ENCODE measurements around the gene SEL1L3.

SEL1L3 gene

DNA sequence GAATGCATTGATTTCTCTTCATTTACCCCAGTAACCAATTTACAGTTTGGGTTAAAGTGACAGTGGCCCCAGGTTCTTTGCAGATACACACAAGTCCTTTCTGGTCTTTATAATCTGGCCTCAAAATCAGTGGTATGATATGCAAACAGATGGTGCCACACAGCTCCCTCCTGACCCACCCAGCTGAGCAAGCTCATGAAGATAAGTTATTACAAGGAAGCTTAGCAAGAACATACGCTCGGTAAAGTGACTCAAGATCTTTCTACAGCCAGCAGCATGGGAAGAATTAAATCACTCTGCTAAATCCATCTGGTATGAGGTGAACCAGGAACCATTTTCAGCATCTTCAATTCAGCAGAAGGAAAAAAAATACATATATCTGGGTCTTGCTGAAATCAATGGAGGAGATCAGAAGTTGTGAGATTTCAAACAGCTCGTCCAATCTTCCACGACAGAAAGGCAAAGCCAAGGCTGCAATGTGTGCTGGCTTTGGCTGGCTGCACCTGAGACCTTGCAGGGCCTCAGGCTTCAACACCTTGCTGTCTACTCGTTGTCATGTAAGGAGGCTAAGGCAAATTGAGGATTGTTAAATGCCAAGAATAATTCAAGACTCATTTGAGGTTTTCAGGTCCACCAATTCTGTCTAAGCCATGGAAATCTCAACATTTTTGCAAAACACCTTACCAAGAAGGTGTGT lies 28.2 kb downstream of the SEL1L3 start:
- Mint-ChIP-seq H3K36me3 (ENCODE audit: low read depth) (no peaks in the 10 kb centered on the region), H3K27ac (no peak overlapping the region), H3K4me1 (ENCODE audit: low read depth) (peaks cover 7% of the 10 kb centered on the region), H3K9me3 (no peaks in the 10 kb centered on the region), H3K27me3 (no peaks in the 10 kb centered on the region), H3K4me3 (no peak overlapping the region)
- intact Hi-C loops (cut with micrococcal nuclease): no loop called here

DNA sequence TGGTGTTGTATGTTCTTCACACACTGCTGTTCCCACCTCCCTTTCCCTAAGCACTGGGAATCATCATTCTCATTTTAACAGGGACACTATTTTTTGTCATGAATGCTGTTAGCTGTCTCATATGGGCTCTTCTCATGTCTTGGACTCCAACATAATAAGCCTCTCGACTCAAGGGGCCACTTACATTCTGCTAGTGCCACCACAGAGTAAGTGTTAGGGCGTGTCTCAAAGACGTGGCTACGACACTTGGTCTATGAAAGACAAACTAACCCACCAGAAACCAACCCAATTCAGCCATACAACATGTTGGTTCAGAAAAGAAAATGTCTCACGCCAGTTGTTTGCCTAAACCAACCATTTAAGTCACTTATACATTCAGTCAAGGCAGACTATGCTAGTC lies 32.2 kb downstream of the SEL1L3 start:
- no peaks in the 10 kb centered on the region for H3K27me3 Mint-ChIP-seq
- intact Hi-C loops (cut with micrococcal nuclease): no loop called here
- no peaks in the 10 kb centered on the region for H3K36me3 Mint-ChIP-seq (ENCODE audit: low read depth)

GRCh38 chr4:25827897-25828296 lies 34.9 kb downstream of the SEL1L3 start:
- no peak overlapping the region for H3K27ac Mint-ChIP-seq
- H3K4me1 Mint-ChIP-seq (ENCODE audit: low read depth): no peaks in the 10 kb centered on the region
- intact Hi-C loops (cut with micrococcal nuclease): no loop called here
- H3K27me3 Mint-ChIP-seq: peaks cover 3% of the 10 kb centered on the region
- no peaks in the 10 kb centered on the region for H3K9me3 Mint-ChIP-seq
- no peaks in the 10 kb centered on the region for H3K36me3 Mint-ChIP-seq (ENCODE audit: low read depth)
- no peak overlapping the region for H3K4me3 Mint-ChIP-seq

More for the DNA sequence above, 32.2 kb downstream of the SEL1L3 start:
- no peak overlapping the region for H3K27ac Mint-ChIP-seq
- peaks cover 7% of the 10 kb centered on the region for H3K4me1 Mint-ChIP-seq (ENCODE audit: low read depth)
- H3K4me3 Mint-ChIP-seq: no peak overlapping the region
- H3K9me3 Mint-ChIP-seq: no peaks in the 10 kb centered on the region

DNA sequence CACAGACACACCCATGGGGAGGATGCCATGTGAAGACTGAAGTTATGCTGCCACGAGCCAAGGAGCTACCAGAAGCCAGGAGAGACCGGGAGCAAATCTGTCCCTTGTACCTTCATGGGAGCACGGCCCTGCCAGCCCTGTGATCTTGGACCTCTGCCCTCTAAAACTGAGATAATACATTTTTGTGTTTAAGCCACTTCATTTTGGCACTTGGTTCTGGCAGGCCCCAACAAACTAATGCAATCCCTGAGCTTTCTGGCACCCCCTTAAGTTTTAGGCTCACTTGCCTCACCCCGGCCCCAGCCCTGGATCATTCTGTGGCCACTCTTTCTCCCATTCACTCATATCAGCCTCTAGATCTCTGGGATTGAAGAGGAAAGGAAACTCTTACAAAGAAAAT lies 35.4 kb downstream of the SEL1L3 start:
- Mint-ChIP-seq H3K27me3 (peaks cover 3% of the 10 kb centered on the region), H3K36me3 (ENCODE audit: low read depth) (no peaks in the 10 kb centered on the region), H3K27ac (no peak overlapping the region), H3K9me3 (no peaks in the 10 kb centered on the region), H3K4me3 (no peak overlapping the region), H3K4me1 (ENCODE audit: low read depth) (no peaks in the 10 kb centered on the region)
- intact Hi-C loops (cut with micrococcal nuclease): no loop called here

GRCh38 chr4:25826074-25826752 lies 36.6 kb downstream of the SEL1L3 start:
- H3K36me3 Mint-ChIP-seq (ENCODE audit: low read depth): no peaks in the 10 kb centered on the region
- H3K27ac Mint-ChIP-seq: no peak overlapping the region
- H3K27me3 Mint-ChIP-seq: peaks cover 3% of the 10 kb centered on the region
- no peaks in the 10 kb centered on the region for H3K9me3 Mint-ChIP-seq
- no peak overlapping the region for H3K4me3 Mint-ChIP-seq
- no peaks in the 10 kb centered on the region for H3K4me1 Mint-ChIP-seq (ENCODE audit: low read depth)
- intact Hi-C loops (cut with micrococcal nuclease): no loop called here

GRCh38 chr4:25823632-25824031 lies 39.2 kb downstream of the SEL1L3 start:
- peaks cover 3% of the 10 kb centered on the region for H3K27me3 Mint-ChIP-seq
- no peaks in the 10 kb centered on the region for H3K4me1 Mint-ChIP-seq (ENCODE audit: low read depth)
- no peaks in the 10 kb centered on the region for H3K9me3 Mint-ChIP-seq
- intact Hi-C loops (cut with micrococcal nuclease): no loop called here
- no peak overlapping the region for H3K4me3 Mint-ChIP-seq
- H3K27ac Mint-ChIP-seq: no peak overlapping the region
- no peaks in the 10 kb centered on the region for H3K36me3 Mint-ChIP-seq (ENCODE audit: low read depth)

- H3K27me3 Mint-ChIP-seq: peaks cover 3% of the 10 kb centered on the region
- no peaks in the 10 kb centered on the region for H3K36me3 Mint-ChIP-seq (ENCODE audit: low read depth)
- no peak overlapping the region for H3K27ac Mint-ChIP-seq
- no peaks in the 10 kb centered on the region for H3K4me1 Mint-ChIP-seq (ENCODE audit: low read depth)
- H3K9me3 Mint-ChIP-seq: no peaks in the 10 kb centered on the region
- H3K4me3 Mint-ChIP-seq: no peak overlapping the region
- intact Hi-C loops (cut with micrococcal nuclease): no loop called here
These were observed 40.9 kb downstream of the SEL1L3 start for GRCh38 chr4:25821899-25822298.

DNA sequence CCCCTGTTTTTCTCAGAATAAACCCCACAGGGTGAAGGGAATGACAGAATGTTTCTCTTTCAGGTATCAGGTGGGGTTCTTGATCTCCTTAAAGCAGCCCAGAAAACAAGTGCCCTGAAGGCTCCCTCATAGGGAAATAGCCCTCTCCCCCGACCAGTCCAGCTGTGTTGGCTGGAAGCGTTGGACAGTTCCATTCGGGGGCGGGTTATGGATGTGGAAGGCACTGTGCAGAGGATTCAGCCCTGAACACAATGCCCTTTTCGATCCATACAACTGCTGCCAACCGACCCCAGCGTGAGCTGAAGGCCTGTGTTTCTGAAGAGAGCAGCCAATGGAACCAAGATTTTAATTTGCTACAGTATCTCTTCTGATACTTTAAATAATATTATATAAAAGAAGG lies 41.5 kb downstream of the SEL1L3 start:
- Mint-ChIP-seq H3K27ac (no peak overlapping the region), H3K27me3 (peaks cover 3% of the 10 kb centered on the region), H3K4me1 (ENCODE audit: low read depth) (no peaks in the 10 kb centered on the region), H3K36me3 (ENCODE audit: low read depth) (no peaks in the 10 kb centered on the region), H3K9me3 (no peaks in the 10 kb centered on the region), H3K4me3 (no peak overlapping the region)
- intact Hi-C loops (cut with micrococcal nuclease): no loop called here

DNA sequence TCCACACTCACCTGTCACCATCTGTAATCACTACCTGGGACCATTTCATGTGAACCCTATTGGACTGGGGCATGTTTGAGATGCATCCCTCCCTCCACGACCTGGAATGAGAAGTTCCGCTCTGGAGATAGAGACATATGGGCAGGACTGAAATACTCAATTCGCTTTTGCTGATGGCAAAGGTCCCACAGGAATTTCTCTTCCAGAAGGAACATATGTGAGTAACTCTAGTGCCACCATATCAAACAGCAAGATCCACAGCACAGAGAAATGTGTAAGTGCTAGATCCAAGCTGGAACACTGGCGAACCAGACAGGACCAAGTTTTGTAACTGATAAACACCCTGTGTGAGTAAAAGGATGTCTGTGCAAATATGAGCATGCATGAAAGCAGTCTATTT lies 43.9 kb downstream of the SEL1L3 start:
- intact Hi-C loops (cut with micrococcal nuclease): no loop called here
- peaks cover 13% of the 10 kb centered on the region for H3K4me1 Mint-ChIP-seq (ENCODE audit: low read depth)
- H3K27me3 Mint-ChIP-seq: peaks cover 3% of the 10 kb centered on the region
- H3K4me3 Mint-ChIP-seq: no peak overlapping the region
- no peaks in the 10 kb centered on the region for H3K36me3 Mint-ChIP-seq (ENCODE audit: low read depth)
- no peak overlapping the region for H3K27ac Mint-ChIP-seq
- H3K9me3 Mint-ChIP-seq: no peaks in the 10 kb centered on the region

DNA sequence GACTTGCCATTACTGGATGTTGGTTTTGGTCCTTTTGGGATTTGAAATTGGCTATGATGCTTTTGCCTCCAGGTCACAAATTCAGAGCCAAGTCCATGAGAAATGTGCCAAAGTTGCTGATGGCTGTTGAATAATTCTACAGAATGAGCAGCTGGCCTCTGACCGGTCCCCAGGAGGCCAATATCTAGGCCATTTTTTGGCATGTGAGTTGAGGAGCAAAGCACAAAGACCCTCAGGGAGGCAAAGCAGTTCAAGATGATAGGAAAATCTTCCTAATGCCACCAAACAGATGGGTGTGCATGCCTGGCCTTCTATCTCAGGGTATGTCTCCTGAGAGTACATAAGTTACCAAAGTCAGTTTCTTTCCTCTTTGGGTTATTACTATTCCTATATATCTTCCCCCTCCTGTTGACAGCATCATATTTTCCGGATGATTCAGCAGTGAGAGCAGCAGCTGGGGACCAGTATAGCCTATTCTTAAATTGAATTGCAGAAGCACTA lies 44.4 kb downstream of the SEL1L3 start:
- intact Hi-C loops (cut with micrococcal nuclease): no loop called here
- peaks cover under 1% of the 10 kb centered on the region for H3K27me3 Mint-ChIP-seq

DNA sequence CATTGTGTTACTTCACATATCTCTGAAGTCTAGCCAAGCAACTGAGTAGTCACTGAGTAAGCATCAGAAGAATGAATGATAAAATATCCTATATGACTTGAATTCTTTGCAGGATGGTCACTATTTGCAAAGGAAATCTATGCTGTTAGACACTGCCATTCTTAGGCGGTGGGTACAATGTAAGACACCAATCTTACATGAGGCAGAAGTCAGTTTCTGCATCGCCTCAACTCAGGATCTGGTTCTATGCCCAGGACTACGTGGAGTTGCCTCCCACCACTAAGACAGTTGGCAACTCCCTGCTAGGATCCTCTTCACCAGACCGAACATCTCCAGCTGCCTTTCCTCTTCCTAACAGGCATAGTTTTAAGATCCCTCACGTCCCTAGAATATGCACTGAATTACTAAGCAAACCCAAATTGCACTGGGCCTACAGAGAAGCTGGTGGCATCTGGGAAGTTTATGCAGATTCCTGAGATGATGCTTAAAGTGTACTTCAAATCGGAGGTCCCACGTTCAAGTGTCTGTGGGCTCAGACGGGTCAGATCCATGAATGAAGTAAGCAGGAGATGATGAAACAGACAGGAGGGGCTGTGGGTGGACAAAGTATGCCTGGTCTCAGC lies 45.6 kb downstream of the SEL1L3 start:
- Mint-ChIP-seq H3K27me3 (no peaks in the 10 kb centered on the region), H3K36me3 (ENCODE audit: low read depth) (no peaks in the 10 kb centered on the region), H3K9me3 (no peaks in the 10 kb centered on the region), H3K4me1 (ENCODE audit: low read depth) (peaks cover 24% of the 10 kb centered on the region), H3K27ac (no peak overlapping the region), H3K4me3 (no peak overlapping the region)
- intact Hi-C loops (cut with micrococcal nuclease): no loop called here

More for the DNA sequence above, 44.4 kb downstream of the SEL1L3 start:
- Mint-ChIP-seq H3K27ac (no peak overlapping the region), H3K9me3 (no peaks in the 10 kb centered on the region), H3K4me1 (ENCODE audit: low read depth) (peaks cover 17% of the 10 kb centered on the region), H3K4me3 (no peak overlapping the region), H3K36me3 (ENCODE audit: low read depth) (no peaks in the 10 kb centered on the region)

- H3K27ac Mint-ChIP-seq: no peak overlapping the region
- no peak overlapping the region for H3K4me3 Mint-ChIP-seq
- no peaks in the 10 kb centered on the region for H3K36me3 Mint-ChIP-seq (ENCODE audit: low read depth)
- H3K27me3 Mint-ChIP-seq: no peaks in the 10 kb centered on the region
- peaks cover 24% of the 10 kb centered on the region for H3K4me1 Mint-ChIP-seq (ENCODE audit: low read depth)
- H3K9me3 Mint-ChIP-seq: no peaks in the 10 kb centered on the region
- intact Hi-C loops (cut with micrococcal nuclease): no loop called here
These were observed 46.2 kb downstream of the SEL1L3 start for GRCh38 chr4:25816591-25817058.

DNA sequence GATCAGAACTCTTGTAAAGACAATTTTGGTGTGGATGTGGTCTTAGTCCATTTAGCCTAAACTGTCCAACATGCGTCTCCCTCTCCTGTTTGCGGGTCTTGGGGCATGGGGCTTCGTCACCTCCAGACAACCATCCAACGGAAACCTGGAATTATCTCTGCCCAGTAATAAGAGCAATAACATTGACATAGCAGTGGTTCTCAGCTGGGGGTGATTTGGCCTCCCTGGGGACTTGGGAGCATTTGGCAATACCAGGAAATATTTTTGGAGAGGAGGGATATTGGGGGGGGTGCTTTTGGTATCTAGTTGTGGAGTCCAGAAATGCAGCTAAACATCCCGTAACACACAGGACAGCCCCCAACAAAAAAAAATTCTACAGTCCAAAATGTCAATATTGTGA lies 47.2 kb downstream of the SEL1L3 start:
- H3K4me3 Mint-ChIP-seq: no peak overlapping the region
- H3K4me1 Mint-ChIP-seq (ENCODE audit: low read depth): peaks cover 24% of the 10 kb centered on the region
- no peaks in the 10 kb centered on the region for H3K27me3 Mint-ChIP-seq
- intact Hi-C loops (cut with micrococcal nuclease): no loop called here
- H3K27ac Mint-ChIP-seq: no peak overlapping the region
- no peaks in the 10 kb centered on the region for H3K36me3 Mint-ChIP-seq (ENCODE audit: low read depth)
- H3K9me3 Mint-ChIP-seq: no peaks in the 10 kb centered on the region
